ENCODE results near the gene NCAM1.

The NCAM1 gene

GRCh38 chr11:112967082-112967481, 5.9 kb downstream of the NCAM1 start:
- H3K79me1 ChIP-seq (ENCODE audit: low read depth, low read length) = peaks cover 4% of the 10 kb centered on the region
- H3K4ac ChIP-seq (ENCODE audit: low read length) = no peak overlapping the region
- H3K14ac ChIP-seq (ENCODE audit: low read length) = no peak overlapping the region
- H2BK12ac ChIP-seq (ENCODE audit: low read length) = no peak overlapping the region
- no peak overlapping the region for H3K9ac ChIP-seq (ENCODE audit: low read depth, low read length, poor library complexity)
- no peak overlapping the region for H2AFZ ChIP-seq (ENCODE audit: low read length)
- no peak overlapping the region for H3K18ac ChIP-seq (ENCODE audit: low read length)
- no peak overlapping the region for H2BK5ac ChIP-seq (ENCODE audit: low read length)
- no peak overlapping the region for H2AK5ac ChIP-seq (ENCODE audit: low read depth, low read length)
- H3K27ac ChIP-seq (replicated peaks; ENCODE audit: low read length) = no peak overlapping the region
- DNase-seq (ENCODE audit: low spot score) = no peak
- no peak overlapping the region for H4K8ac ChIP-seq (ENCODE audit: low read depth, low read length)
- H2BK120ac ChIP-seq (ENCODE audit: low read depth, low read length) = no peak overlapping the region
- no peak overlapping the region for H4K91ac ChIP-seq (ENCODE audit: low read depth, low read length, poor library complexity)
- H3K36me3 ChIP-seq (replicated peaks in 1 of 2; ENCODE audit: control insufficient read depth in 2 of 2, insufficient read depth in 2 of 2, low read length in 2 of 2) = no peaks in the 10 kb centered on the region
- WGBS, 2 donors (ENCODE audit: extremely low coverage in 2 of 2, insufficient read length in 2 of 2, insufficient replicate concordance in 1 of 2) = no CpG with 5 or more reads among the region's 3 CpGs
- H3K9me3 ChIP-seq (replicated peaks in 1 of 2; ENCODE audit: control insufficient read depth in 2 of 2, insufficient read depth in 1 of 2, low read depth in 1 of 2, low read length in 2 of 2) = no peaks in the 10 kb centered on the region
- H3K27me3 ChIP-seq (ENCODE audit: control insufficient read depth in 3 of 3, insufficient read depth in 3 of 3, low read depth in 1 of 3, low read length in 3 of 3) = peaks cover 0 to 45% (median 0%) of the 10 kb centered on the region in 3 experiments
- no peak overlapping the region for H3K4me3 ChIP-seq (ENCODE audit: low read length in 2 of 2)
- H3K23ac ChIP-seq (ENCODE audit: low read depth, low read length, poor library complexity) = no peak overlapping the region
- no peak overlapping the region for H2BK15ac ChIP-seq (ENCODE audit: low read length)
- H3K4me1 ChIP-seq (ENCODE audit: control insufficient read depth in 2 of 2, insufficient read depth in 1 of 2, low read depth in 1 of 2, low read length in 2 of 2) = peaks cover 0 to 3% of the 10 kb centered on the region in 2 donors
- no peak overlapping the region for H3K4me2 ChIP-seq (ENCODE audit: insufficient read depth, low read length, poor library complexity, severe bottlenecking)

DNA sequence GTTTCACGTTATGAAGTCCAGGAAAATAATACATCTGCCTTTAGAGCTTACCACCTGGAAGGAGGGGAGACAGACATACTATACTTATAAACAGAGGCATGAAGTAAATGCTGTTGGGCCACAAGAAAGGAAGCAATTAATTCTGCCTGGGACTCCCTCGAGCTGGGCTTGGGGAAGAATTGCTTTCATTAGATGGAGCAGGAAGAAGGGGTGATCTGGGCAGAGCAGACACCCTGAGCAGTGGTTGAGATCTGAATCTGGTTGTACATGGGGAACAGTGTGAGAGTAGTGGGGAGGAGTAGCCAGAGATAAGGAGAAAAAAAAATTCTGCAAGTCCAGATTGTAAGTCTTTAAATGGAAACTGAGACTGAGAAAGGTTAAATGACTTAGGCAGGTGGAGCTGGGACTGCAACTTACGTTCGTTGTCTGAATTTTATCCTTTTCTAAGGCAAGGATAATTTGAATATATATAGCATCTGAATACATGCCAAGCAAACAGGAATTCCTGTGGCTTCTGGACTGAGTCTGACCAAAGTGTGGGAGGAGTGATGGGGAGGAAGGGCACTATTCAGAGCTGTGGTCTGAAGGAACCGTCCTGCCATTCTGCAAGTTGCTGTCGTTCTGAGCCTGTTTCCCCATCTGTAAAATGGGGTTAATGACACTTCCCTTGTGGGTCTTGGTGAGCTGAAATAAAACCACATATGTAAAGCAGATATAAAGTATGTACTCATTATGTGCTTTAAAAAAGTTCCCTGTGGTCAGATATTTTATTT, 7.9 kb downstream of the NCAM1 start:
- no peaks in the 10 kb centered on the region for H3K9me3 ChIP-seq (replicated peaks in 1 of 2; ENCODE audit: control insufficient read depth in 2 of 2, insufficient read depth in 1 of 2, low read depth in 1 of 2, low read length in 2 of 2)
- H3K79me1 ChIP-seq (ENCODE audit: low read depth, low read length) = no peaks in the 10 kb centered on the region
- DNase-seq (ENCODE audit: low spot score) = no peak
- H2BK12ac ChIP-seq (ENCODE audit: low read length) = no peak overlapping the region
- no peak overlapping the region for H3K23ac ChIP-seq (ENCODE audit: low read depth, low read length, poor library complexity)
- no peak overlapping the region for H3K4me2 ChIP-seq (ENCODE audit: insufficient read depth, low read length, poor library complexity, severe bottlenecking)
- H3K18ac ChIP-seq (ENCODE audit: low read length) = no peak overlapping the region
- H3K4me3 ChIP-seq (ENCODE audit: low read length in 2 of 2) = no peak overlapping the region
- H4K8ac ChIP-seq (ENCODE audit: low read depth, low read length) = no peak overlapping the region
- no peak overlapping the region for H3K27ac ChIP-seq (replicated peaks; ENCODE audit: low read length)
- no peaks in the 10 kb centered on the region for H3K4me1 ChIP-seq (ENCODE audit: control insufficient read depth in 2 of 2, insufficient read depth in 1 of 2, low read depth in 1 of 2, low read length in 2 of 2)
- H2AK5ac ChIP-seq (ENCODE audit: low read depth, low read length) = no peak overlapping the region
- H2BK15ac ChIP-seq (ENCODE audit: low read length) = no peak overlapping the region
- H3K14ac ChIP-seq (ENCODE audit: low read length) = no peak overlapping the region
- H3K9ac ChIP-seq (ENCODE audit: low read depth, low read length, poor library complexity) = no peak overlapping the region
- no peak overlapping the region for H2BK120ac ChIP-seq (ENCODE audit: low read depth, low read length)
- no peak overlapping the region for H3K4ac ChIP-seq (ENCODE audit: low read length)
- H2BK5ac ChIP-seq (ENCODE audit: low read length) = no peak overlapping the region
- no peak overlapping the region for H4K91ac ChIP-seq (ENCODE audit: low read depth, low read length, poor library complexity)
- H3K27me3 ChIP-seq (ENCODE audit: control insufficient read depth in 3 of 3, insufficient read depth in 3 of 3, low read depth in 1 of 3, low read length in 3 of 3) = peaks cover 0 to 26% (median 0%) of the 10 kb centered on the region in 3 experiments
- no peaks in the 10 kb centered on the region for H3K36me3 ChIP-seq (replicated peaks in 1 of 2; ENCODE audit: control insufficient read depth in 2 of 2, insufficient read depth in 2 of 2, low read length in 2 of 2)
- H2AFZ ChIP-seq (ENCODE audit: low read length) = no peak overlapping the region
- WGBS, 2 donors (ENCODE audit: extremely low coverage in 2 of 2, insufficient read length in 2 of 2, insufficient replicate concordance in 1 of 2) = no CpG with 5 or more reads among the region's 6 CpGs

- H3K27ac ChIP-seq (replicated peaks; ENCODE audit: low read length) = no peak overlapping the region
- H3K18ac ChIP-seq (ENCODE audit: low read length) = no peak overlapping the region
- H2BK15ac ChIP-seq (ENCODE audit: low read length) = no peak overlapping the region
- WGBS, 2 donors (ENCODE audit: extremely low coverage in 2 of 2, insufficient read length in 2 of 2, insufficient replicate concordance in 1 of 2) = no CpG with 5 or more reads among the region's 4 CpGs
- no peak overlapping the region for H3K4me3 ChIP-seq (ENCODE audit: low read length in 2 of 2)
- no peaks in the 10 kb centered on the region for H3K4me1 ChIP-seq (ENCODE audit: control insufficient read depth in 2 of 2, insufficient read depth in 1 of 2, low read depth in 1 of 2, low read length in 2 of 2)
- no peak overlapping the region for H3K9ac ChIP-seq (ENCODE audit: low read depth, low read length, poor library complexity)
- H3K36me3 ChIP-seq (replicated peaks in 1 of 2; ENCODE audit: control insufficient read depth in 2 of 2, insufficient read depth in 2 of 2, low read length in 2 of 2) = no peaks in the 10 kb centered on the region
- H3K27me3 ChIP-seq (ENCODE audit: control insufficient read depth in 3 of 3, insufficient read depth in 3 of 3, low read depth in 1 of 3, low read length in 3 of 3) = peaks cover 0 to 7% (median 0%) of the 10 kb centered on the region in 3 experiments
- no peak overlapping the region for H2BK12ac ChIP-seq (ENCODE audit: low read length)
- no peak overlapping the region for H4K91ac ChIP-seq (ENCODE audit: low read depth, low read length, poor library complexity)
- H2BK120ac ChIP-seq (ENCODE audit: low read depth, low read length) = no peak overlapping the region
- H2AK5ac ChIP-seq (ENCODE audit: low read depth, low read length) = no peak overlapping the region
- H3K4me2 ChIP-seq (ENCODE audit: insufficient read depth, low read length, poor library complexity, severe bottlenecking) = no peak overlapping the region
- DNase-seq (ENCODE audit: low spot score) = no peak
- no peak overlapping the region for H3K23ac ChIP-seq (ENCODE audit: low read depth, low read length, poor library complexity)
- H4K8ac ChIP-seq (ENCODE audit: low read depth, low read length) = no peak overlapping the region
- no peaks in the 10 kb centered on the region for H3K9me3 ChIP-seq (replicated peaks in 1 of 2; ENCODE audit: control insufficient read depth in 2 of 2, insufficient read depth in 1 of 2, low read depth in 1 of 2, low read length in 2 of 2)
- no peak overlapping the region for H2BK5ac ChIP-seq (ENCODE audit: low read length)
- H3K79me1 ChIP-seq (ENCODE audit: low read depth, low read length) = no peaks in the 10 kb centered on the region
- no peak overlapping the region for H3K14ac ChIP-seq (ENCODE audit: low read length)
- no peak overlapping the region for H2AFZ ChIP-seq (ENCODE audit: low read length)
- no peak overlapping the region for H3K4ac ChIP-seq (ENCODE audit: low read length)
Measured at GRCh38 chr11:112971195-112971594, 10.0 kb downstream of the NCAM1 start.

DNA sequence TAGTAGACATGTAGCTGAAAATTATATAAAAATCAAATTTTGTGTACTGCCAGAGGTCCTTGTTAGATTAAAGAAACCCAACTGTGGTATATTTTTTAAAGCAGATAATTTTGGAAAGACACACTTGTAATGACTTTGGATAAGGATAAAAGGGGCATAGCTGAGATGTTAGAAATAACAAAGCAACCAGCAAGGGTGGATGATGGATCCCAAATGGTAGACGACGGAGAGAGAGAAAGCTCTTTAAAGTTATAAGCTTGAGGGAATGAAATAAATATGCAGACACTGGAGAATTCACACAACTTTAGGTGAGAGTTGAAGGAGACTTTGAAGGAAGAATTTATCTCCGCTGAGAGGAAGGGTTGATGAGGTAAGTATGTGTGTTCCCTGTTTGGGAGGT, 10.6 kb downstream of the NCAM1 start:
- Histone ChIP-seq H2BK12ac (ENCODE audit: low read length) (no peak overlapping the region), H3K4me3 (ENCODE audit: low read length in 2 of 2) (no peak overlapping the region), H3K9me3 (replicated peaks in 1 of 2; ENCODE audit: control insufficient read depth in 2 of 2, insufficient read depth in 1 of 2, low read depth in 1 of 2, low read length in 2 of 2) (no peaks in the 10 kb centered on the region), H3K23ac (ENCODE audit: low read depth, low read length, poor library complexity) (no peak overlapping the region), H2BK5ac (ENCODE audit: low read length) (no peak overlapping the region), H2BK15ac (ENCODE audit: low read length) (no peak overlapping the region), H3K4me1 (ENCODE audit: control insufficient read depth in 2 of 2, insufficient read depth in 1 of 2, low read depth in 1 of 2, low read length in 2 of 2) (no peaks in the 10 kb centered on the region), H3K27me3 (ENCODE audit: control insufficient read depth in 3 of 3, insufficient read depth in 3 of 3, low read depth in 1 of 3, low read length in 3 of 3) (peaks cover 0 to 3% (median 0%) of the 10 kb centered on the region in 3 experiments), H4K91ac (ENCODE audit: low read depth, low read length, poor library complexity) (no peak overlapping the region), H4K8ac (ENCODE audit: low read depth, low read length) (no peak overlapping the region), H3K18ac (ENCODE audit: low read length) (no peak overlapping the region), H2BK120ac (ENCODE audit: low read depth, low read length) (no peak overlapping the region), H3K79me1 (ENCODE audit: low read depth, low read length) (no peaks in the 10 kb centered on the region), H2AK5ac (ENCODE audit: low read depth, low read length) (no peak overlapping the region), H3K9ac (ENCODE audit: low read depth, low read length, poor library complexity) (no peak overlapping the region), H3K36me3 (replicated peaks in 1 of 2; ENCODE audit: control insufficient read depth in 2 of 2, insufficient read depth in 2 of 2, low read length in 2 of 2) (no peaks in the 10 kb centered on the region), H3K4me2 (ENCODE audit: insufficient read depth, low read length, poor library complexity, severe bottlenecking) (no peak overlapping the region), H2AFZ (ENCODE audit: low read length) (no peak overlapping the region), H3K14ac (ENCODE audit: low read length) (no peak overlapping the region), H3K27ac (replicated peaks; ENCODE audit: low read length) (no peak overlapping the region), H3K4ac (ENCODE audit: low read length) (no peak overlapping the region)
- no CpG with 5 or more reads among the region's 3 CpGs for WGBS, 2 donors (ENCODE audit: extremely low coverage in 2 of 2, insufficient read length in 2 of 2, insufficient replicate concordance in 1 of 2)
- DNase-seq (ENCODE audit: low spot score) = no peak

Data from neuronal stem cell (in vitro differentiated cells).